GM10266 (cell line): ENCODE measurements around the gene C11orf21.

Source experiments
- DNase-seq: peaks from one replicate; pipeline ENCODE4 v3.0.0; 2012; ENCODE audit errors: extremely low spot score
- TF ChIP-seq, protein P1 (sequence below): IDR thresholded peaks from 2 replicates; pipeline ENCODE4 v1.5.1; 2012; ENCODE audit warnings: mild to moderate bottlenecking, low read depth; ENCODE audit not compliant: control insufficient read depth, insufficient read depth; ENCODE audit errors: missing control alignments

The C11orf21 gene

DNA sequence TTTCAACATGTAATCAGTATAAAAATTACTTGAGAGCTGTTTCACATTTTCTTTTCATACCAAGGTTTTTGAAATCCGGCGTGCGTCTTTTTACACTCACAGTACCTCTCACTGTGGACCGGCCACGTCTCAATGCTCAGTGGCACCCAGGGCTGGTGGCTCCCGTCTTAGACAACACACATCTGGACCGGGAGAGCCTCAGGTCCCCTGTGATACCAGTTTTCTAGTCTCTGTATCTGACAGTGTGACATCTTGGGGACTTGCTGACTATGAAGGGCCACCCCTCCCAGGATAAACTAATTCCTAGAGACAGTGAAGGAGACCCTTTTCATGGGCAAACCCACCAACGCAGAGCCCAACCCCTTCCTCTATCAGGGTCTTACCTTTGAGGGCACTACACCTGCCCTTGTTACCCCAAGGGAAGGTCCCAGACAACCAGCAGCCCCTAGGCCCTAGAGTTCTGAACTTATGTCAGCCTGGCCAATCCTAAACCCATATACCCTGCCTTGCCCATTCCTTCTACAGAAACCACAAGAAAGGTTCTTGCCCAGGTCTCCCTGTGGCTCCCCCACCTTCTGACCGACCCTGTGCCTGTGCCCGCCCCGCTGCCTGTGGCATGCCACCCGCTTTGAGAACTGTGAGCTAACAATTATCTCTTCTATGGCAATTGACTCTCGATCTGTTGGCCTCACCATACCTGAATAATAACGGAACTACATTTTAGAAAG, 25.3 kb downstream of the C11orf21 start:
- DNase-seq: no peak
- TF ChIP-seq, protein P1, sequence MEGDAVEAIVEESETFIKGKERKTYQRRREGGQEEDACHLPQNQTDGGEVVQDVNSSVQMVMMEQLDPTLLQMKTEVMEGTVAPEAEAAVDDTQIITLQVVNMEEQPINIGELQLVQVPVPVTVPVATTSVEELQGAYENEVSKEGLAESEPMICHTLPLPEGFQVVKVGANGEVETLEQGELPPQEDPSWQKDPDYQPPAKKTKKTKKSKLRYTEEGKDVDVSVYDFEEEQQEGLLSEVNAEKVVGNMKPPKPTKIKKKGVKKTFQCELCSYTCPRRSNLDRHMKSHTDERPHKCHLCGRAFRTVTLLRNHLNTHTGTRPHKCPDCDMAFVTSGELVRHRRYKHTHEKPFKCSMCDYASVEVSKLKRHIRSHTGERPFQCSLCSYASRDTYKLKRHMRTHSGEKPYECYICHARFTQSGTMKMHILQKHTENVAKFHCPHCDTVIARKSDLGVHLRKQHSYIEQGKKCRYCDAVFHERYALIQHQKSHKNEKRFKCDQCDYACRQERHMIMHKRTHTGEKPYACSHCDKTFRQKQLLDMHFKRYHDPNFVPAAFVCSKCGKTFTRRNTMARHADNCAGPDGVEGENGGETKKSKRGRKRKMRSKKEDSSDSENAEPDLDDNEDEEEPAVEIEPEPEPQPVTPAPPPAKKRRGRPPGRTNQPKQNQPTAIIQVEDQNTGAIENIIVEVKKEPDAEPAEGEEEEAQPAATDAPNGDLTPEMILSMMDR: no peak

DNA sequence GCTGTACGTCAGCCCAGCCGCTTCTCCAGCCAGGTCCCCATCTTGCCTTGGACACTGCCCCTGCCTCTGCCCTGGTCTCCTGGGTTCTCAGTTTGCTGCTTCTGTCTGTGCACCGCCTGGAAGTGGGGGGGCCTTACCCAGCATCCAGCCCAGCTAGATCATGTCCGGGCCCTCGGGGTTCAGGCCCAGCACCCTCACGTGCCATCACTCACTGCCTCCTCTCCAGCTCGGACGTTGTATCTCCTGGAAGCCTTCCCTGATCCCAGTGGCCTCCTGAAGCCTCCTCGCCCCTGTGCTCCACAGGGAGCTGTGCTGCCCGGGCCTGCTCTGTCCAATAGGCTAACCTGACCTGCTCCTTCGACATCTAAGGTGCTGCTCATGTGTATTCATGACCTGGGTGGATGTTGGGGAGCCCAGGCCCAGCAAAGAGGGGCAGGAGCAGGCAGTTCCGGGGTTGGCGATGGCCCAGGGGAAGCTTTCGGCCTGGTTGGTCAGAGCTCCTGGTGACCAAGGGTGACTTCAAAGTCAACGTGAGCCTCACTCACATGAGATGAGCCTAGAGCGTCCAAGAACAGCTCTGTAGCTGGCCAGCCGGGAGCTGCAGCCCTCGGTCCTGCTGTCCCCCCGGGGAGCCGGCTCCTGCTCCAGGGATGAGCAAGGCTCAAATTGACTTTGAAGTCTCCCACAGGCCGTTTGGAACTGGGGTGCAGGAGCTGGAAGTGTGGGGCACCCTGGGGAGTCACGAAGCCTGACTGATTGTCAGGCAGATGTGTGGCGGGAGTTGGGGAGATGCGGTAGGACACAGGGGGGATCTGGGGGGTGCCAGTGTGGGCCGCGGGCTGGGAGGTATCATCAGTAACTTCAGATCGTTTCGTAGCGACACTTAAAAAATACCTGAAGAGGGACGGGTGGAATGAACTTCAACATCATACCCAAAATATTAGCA, 26.1 kb downstream of the C11orf21 start:
- TF ChIP-seq, protein P1: no peak
- DNase-seq: no peak

DNA sequence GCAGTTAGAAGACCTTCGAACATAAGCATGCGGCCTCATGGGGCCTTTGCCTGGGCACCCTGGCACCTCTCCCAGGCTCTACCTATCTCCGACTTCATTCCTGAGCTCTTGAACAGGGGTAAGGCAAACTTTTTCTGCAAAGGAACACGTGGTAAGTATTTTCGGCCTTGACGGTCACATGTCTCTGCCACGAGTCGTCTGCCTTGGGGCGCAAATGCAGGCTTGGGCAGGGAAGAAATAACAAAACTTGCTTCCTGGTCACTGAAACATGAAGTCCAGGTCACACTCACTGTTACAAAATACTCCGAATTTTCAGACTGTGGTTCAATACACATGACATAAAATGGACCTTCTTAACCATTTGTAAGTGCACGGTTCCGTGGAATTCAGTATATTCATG, 27.9 kb downstream of the C11orf21 start:
- no peak for DNase-seq
- TF ChIP-seq, protein P1: no peak

DNA sequence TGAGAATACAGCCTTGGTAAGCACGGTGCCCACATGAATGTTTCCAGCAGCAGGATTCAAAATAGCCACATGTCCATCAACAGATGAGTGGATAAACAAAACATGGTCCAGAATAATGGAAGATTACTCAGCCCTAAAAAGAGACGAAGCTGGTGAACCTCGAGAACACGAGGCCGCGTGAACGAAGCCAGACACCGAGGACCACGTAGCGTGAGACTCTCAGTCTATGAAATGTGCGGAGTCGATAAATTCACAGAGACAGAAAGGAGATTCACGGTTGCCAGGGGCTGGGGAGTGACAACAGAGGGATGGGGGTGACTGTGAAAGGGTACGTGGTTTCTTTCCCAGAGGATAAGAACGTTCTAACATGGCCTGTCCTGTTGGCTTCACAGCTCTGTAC, 28.4 kb downstream of the C11orf21 start:
- no peak for DNase-seq
- TF ChIP-seq, protein P1: no peak

DNA sequence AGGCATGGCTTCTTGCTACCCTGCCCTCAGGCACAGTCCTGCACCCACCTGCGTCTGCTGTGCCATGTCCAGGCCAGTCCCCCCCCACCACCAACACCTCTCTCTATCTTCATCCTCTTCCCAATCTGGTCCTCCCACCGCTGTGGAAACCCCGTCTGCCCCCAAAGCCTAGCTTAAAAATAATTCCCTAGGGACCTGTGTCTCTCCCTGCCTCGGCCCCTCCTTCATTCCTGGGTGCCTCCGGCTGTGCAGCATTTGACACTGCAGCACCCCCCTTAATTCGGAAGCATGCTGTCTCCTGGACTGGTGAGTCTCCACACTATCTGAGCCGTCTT, 28.8 kb downstream of the C11orf21 start:
- TF ChIP-seq, protein P1: no peak
- no peak for DNase-seq

DNA sequence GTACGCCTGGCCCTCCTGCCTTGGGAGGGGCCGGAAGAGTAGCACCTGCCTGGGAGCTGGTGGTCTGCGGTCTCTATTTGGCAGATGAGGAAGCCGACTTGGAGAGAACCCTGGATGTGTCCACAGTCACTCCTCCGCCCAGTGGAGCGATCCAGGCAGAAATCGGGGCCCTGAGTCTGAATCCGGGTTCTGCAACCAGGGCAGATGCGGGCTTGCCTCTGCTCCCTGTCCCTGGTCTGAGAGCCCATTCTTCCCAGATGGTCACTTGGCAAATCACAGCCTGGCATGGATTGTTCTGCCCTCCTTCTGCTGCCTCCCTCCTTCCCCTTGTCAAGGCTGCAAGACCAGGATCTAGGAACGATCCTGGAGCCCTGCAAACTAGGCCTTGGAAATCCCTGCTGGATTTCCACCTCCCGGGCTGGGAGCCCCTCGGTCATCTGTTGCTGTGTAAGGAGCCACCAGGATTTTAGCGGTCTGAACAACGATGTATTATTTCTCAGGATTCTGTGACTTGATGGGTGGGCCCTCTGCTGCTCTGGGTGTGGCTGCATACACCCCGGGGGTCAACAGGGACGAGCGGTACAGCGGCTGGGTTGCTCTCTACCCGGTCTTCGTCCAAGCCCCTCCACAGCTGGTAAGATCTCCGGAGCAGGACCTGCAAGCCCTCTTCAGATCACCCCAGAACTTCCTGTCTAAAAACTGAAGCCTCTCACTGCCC, 29.3 kb downstream of the C11orf21 start:
- TF ChIP-seq, protein P1: no peak
- DNase-seq: no peak
